Activated CD4-positive, CD25-positive, alpha-beta regulatory T cell treated with anti-CD3 and anti-CD28 coated beads, Interleukin-2, amount 50 U/mL, for 24 hours (primary cell): ENCODE results near the gene APP.

ENCODE experiments used
- ATAC-seq, 2 donors: fragments of 150-1000 bp; cut with Tn5 transposase; one replicate each; pipeline ENCODE4 v1.10.0; 2021; ENCODE audit warnings: mild to moderate bottlenecking in 1 of 2, moderate library complexity in 1 of 2

Gene APP

DNA sequence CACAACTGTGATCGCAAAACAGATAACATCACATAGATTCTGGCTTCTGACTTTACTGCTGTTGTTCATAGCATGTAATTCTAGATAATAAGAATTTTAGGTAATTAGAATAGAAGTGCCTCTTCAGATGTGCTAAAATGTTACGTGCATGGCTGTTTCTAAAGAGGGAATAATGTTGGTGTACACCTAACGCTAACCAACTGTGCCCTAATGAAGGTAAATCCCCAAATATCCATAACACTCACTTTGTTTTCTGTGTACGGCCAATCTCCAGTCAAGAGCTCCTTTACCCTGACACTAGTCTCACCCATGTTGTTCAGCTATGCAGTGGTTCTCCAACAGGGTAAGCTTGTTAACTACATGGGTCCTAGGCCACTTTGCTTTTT lies 44.4 kb downstream of the APP start:
- ATAC-seq, result no peak

DNA sequence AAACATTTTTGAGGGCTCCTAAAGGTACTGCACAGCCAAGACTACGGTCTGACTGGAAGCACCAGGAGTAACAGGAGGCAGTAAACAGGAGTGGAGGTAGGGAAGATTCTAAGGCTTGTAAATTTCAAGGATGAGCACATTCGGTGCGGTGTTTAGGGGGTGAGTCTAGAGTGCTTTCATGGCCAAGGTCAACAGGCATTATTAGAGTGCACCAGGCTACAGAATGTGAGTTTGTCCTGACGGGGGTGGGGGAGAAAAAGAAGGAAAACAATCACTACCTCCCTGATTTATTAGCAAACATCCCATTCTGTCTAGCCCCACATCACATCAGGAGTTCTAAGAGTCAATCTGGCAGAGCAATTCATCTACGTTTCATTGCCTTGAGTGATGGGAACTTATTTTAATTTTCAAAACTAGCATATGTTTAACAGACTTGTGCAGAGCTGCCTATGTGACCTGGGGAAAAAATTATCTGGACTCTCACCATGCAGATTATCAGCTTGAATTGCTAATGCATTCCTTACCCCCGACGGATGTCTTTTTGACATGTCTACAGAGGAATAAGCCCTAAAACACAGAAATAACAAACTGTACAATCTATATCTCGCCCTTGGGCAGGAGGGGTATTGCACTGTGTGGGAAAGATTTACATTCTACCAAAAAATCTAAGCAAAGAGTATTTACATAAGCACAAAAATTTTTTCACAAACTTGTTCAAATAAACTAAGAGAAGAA lies 45.0 kb downstream of the APP start:
- no peak for ATAC-seq

DNA sequence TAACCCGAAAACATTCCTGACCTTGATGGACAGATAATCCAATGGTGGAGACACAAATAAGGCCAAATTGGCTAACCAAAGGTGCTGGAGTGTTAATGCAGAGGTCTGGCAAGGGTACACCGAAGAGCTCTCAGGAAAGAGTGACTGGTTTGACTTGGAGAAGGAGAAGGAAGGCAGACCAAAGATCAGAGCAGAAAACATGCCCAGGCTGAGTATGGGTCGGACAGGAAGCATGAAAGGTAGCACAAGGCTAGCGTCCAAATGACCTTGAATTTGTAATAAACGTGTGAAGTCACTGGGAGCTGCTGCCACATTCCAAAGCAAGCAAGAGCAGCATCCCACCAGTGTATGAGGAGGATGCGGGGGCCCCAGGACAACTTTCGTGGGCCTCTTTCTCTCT lies 45.7 kb downstream of the APP start:
- no peak for ATAC-seq

DNA sequence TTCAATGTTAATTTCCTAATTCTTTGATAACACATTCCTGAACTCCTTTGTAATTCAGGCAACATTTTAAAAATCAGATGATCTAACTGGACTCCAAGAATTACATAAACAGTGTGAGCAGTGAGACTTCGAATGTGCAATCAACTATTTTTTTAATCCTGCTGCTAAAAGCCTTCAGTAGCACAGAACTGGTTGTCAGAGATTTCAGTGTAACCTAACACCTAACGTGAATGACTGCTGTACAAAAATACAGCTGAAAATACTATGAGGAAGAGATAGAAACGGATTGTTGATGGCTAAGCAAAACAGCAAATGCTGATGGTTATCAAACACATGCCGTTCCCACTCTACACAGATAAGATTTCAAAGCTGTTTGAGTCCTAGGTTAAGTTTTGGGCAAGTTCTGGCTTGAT lies 46.1 kb downstream of the APP start:
- ATAC-seq, result no peak

DNA sequence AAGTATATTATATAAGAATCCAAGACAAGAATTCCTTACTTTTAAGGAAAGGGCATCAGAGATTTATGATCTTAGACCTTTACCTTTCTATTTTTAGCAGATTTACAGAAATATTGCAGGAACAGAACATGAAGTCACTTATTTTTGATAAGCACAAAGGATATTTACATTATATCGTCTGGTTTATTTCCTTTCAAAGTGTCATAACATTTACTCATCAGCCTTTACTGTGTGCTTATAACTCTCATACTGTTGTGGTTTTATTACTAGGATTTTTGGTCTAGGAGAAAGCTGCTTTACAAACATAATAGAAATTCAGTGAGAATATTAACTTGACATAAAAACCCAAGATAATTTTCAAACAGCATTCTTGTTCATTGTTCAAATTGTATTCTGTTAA lies 47.6 kb downstream of the APP start:
- no peak for ATAC-seq

DNA sequence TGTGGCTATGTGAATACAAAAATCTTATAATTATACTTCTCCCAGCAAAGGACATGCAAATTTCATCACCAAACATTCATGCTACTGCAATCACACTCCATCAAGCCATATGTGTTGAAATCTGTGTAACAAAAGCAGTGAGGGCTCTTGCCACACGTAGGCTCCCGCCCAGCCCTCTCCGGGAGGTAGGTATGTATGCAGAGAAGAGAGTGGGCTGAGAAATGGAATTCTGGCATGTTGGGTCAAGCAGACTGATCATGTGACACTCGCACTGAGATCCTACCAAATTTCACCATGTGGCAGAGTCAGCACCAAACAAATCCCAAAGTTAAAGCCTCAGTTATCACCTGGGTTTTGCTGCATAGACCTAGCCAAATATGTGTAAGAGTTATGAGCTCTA lies 49.7 kb downstream of the APP start:
- ATAC-seq, result no peak

DNA sequence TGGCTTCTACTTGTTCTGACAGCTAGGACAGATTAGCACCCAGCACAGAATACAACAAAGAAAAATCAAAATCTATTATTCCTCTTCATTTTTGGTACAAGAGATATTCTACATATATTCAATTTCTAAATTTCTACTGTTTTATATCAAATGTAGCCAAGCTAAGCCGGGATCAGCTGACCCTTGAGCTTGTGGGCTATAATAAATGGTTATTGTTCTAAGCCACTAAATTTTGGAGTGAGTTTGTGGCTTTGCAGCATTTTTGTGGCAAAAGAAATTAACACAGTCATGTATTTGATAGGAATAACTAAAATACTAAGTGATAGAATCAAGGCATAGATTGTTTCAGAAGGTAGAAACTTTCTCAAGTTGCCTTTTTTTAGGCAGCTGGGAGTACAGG lies 50.7 kb downstream of the APP start:
- ATAC-seq, result no peak

DNA sequence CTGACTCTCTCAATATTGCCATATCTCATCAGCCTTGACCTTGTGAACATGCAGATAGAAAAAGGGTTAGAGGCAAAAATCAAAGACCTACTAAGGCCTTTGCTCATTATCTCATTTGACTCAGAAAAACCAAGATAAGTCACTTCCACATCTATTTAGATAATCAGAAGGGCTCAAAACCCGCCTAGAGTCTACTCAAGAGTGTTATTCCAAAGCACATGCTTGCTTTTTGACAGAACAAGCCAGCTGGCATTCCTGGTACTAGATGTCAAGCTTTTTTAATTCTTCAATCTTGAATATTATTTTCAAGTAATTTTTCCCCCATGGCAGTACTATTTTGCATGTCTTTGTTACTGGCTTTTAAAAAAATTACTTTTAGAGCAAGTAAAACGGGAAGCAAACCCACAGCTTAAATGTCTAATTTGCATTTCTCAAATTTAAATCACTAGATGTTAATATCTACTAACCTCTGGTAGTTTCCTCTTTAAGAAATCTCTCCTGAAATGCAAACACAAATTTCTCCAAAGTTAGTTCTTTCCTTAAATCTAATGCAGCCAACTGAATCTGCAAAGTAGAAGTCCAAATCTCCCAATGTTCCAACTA lies 51.5 kb downstream of the APP start:
- no peak for ATAC-seq

DNA sequence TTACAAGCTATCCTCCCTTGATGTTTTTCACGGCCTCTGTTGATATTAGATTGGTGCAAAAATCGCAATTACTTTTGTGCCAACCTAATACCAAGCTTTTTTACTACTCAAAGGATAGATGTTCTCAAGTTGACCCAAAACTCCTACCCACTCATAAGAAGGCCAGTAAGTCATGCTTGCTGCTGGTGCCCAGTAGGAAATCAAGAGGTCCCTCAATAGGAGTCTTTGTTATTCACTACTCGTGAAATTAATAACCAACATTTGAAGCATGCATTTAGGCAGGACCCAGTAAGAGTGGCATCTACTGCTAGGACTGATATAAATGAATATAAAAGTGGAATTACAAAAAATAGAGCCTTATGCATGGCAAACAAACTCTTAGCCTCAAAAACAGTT lies 52.6 kb downstream of the APP start:
- no peak for ATAC-seq

DNA sequence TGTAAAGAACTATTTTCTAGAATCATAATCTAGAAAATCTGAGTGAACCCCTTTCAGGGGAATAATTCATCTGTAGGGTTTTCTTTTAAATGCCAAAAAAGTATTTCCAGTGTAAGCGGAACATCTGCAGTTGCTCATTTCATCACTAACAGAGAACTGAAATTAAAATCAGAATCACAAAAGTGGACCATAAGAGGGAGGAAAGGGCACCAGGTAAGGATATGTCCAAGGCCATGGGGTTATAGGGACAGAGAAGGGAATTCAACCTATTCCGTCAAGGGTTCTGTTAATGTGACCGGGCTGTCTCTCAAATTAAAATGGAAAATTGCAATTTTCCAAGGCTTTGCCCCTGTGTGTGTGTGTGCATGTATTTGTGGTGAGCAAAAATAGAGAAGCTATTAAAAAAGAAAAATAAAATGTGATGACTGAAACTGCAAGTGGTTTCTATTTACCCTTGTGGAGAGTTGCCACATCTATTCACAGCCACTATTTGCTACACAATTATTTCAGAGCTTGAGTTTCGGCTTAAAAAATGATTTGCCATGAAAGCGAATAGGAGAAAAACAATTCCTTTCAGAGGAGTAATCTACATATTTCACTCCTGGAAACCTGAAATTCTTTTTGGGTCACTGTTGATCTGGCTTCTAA lies 53.1 kb downstream of the APP start:
- ATAC-seq, result no peak

DNA sequence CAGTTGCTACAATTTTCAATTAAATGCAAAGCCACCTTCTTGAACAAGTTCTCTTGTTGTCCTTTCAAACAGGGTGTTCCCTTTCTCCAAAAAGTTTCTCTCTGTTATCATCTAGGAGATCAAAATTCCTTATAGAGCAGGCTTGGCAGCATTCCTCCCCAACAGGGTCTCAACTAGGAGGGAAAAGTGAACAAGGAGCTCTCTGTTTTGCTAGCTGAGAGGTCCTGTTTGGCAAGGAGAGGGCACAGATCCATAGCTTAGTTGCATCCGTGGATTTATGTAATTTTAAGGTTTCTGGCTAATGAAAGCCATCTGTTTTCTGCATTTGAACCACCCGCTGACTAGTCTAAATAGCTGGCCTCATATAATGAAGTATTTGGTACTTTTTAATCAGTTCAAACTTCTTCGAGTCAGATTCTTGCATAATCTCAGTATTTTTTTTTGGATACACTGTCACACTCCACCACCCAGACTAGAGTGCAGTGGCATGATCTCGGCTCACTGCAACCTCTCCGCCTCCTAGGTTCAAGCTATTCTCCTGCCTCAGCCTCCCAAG lies 54.0 kb downstream of the APP start:
- no peak for ATAC-seq

DNA sequence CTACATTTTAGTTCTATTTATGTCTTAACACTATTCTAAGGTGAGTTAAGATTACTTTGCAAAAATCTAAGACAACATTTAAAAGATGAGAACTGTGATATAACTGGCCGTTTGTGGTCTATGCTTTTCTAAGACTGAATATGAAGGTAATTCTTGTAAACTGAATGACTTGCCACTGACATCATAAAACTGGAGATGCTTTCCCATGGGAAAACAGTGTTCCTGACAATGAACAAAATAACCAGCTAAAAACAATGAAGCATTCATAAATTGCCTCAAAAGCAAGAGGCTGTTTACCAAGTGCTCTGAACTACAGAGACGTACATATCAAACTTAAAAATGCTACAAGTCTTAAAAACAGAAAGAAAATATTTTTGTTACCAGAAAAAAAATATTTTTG lies 54.7 kb downstream of the APP start:
- ATAC-seq, result no peak

DNA sequence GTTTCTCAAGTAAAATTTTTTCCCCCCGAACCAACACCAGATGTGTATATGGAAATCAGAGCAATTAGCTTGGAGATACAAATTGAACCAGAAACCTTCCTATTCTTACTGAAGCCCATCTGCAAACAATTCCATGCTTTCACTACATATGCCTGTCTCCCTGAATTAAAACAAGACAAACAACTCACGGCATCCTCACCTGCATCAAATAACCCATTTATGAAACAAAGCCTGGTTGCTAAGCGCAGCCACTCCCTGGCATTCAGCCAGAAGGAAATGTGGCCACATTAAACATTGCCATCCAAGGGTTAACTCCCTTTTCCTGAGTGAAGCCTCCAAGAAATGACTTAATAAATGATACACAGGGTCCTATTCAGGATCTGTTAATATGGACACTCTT lies 55.3 kb downstream of the APP start:
- ATAC-seq, result no peak

DNA sequence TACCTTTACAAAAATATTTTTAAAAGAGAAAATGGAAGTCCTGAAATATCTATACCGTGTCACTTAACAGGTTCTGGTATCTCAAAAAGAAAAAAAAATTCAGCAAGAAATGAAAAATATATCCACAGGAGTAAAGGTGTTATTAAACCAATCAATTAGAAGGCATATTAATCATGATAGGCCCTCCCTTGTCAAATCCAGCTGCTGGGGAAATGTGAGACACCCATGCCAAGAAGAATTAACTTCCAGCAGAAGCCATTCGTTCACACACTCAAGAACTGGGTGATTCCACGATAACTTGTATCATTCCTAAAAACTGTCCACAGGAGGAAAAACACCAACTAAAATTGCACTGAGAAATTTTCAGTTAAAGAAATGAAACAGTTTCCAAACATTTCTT lies 57.6 kb downstream of the APP start:
- ATAC-seq, result no peak

DNA sequence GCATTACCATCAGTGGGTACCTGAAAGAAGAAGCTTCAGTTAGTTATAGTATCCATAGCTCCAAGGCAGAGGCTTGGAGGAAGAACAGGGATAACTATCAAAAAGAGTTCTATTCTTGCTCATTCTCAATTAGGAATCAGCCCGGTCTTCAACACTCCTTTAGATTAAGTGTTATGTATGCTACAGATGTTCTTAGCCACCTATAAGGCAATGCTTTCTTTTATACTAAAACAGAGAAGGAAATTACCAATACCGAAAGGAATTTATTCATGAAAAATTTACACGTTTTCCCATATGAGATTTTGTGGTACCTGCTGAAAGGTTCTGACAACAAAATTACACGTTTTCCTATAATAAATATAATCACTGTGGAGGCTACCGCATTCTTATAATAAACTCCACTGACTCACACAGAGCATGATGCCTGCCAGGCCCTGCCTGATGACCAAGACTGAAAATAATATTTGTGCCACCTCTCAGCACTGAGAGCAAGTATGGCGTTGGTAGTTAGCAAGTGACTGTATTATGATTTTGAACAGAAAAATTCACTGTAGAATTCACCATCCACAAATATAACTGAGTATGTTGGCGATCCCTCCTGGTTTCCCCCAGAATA lies 58.3 kb downstream of the APP start:
- ATAC-seq, result no peak

DNA sequence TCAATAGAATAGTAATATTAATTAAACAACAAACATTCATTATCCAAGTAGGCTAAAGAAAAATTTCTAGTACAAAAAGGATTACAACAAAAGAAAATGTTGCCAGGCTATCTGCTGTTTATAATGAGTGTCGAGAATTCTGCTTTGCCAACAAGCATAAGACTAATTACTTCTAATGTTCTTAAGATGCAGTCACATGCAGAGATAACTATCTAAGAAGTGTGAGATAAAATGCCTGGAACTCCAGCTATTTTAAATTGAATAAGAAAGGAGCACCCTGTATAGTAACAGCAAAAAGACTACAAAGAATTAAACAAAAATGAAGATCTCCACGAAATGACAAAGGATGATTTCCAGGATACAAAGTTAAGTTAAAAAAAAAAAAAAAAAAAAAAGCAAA lies 59.9 kb downstream of the APP start:
- ATAC-seq, result no peak

DNA sequence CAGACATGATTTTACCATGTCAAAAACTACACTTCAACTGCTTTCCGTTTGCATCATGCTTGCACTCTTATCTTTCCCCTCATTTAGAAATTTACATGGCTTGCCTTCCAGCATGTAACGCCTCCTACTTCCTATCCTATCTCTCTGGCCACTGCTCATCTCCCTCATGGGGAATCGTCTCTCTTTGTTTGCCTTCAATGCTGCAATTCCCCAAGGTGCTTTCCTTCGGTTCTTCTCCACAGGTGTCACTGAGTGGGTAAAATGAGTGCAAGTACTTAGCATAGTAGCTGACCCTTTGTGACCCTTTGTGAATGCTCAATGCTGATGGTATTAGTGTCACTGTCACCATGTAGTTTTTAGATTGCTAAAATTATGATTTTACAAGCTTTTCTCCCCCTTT lies 63.1 kb downstream of the APP start:
- no peak for ATAC-seq

DNA sequence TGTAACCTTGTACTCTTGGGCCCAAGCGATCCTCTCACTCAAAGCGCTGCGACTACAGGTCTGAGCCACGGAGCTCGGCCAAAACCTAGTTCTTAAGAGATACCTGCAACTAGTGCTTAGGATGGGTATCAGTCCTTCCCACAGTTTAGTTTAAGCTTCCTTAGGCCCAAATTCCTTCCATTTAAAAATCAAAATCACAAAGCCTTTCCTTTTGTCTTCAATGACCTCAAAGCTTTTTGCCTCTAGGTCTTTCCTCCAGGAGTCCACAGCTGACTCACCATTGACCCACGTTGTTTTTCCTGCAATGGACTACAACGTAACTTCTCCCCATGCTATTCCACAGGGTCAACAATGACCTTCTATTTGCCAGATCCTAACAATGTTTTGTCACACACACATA lies 64.0 kb downstream of the APP start:
- ATAC-seq, result no peak

DNA sequence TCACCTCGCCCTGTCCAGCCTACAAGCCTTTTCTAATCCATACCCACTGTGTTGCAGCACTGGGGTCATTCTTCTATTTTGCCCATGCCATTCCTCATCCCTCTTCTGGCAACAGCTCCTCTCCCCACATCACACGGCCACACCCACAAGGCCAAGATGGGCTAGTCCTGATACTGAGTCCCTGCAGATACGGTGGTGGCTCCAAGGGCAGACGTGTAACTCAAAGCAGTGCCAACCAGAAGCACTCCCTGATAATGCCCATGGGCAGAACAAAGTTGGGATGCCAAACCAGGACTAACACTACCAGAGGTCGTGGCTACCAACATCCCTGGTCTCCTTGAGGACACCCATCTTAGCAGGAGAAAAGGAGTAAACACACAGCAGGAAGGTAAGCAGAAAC lies 64.8 kb downstream of the APP start:
- ATAC-seq, result no peak

DNA sequence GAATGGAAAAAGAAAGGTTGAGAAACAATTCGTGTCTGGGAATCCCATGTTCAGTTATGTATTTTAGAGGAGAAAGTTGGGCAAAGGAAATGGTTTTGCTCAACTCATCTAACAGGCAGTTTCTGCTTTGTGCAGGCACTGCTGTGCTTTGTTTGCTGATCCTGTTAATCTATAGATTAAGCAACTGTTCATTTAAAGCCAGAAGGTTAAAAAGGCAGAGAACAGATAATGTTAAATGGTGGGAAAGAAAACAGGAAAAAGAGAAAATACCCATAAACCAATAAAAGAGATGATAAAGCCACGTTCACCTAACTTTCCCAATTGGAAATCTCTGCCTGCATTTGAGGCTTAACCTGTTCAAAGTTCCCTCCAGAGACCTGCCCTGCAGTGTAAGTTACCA lies 70.0 kb downstream of the APP start:
- ATAC-seq, result no peak

DNA sequence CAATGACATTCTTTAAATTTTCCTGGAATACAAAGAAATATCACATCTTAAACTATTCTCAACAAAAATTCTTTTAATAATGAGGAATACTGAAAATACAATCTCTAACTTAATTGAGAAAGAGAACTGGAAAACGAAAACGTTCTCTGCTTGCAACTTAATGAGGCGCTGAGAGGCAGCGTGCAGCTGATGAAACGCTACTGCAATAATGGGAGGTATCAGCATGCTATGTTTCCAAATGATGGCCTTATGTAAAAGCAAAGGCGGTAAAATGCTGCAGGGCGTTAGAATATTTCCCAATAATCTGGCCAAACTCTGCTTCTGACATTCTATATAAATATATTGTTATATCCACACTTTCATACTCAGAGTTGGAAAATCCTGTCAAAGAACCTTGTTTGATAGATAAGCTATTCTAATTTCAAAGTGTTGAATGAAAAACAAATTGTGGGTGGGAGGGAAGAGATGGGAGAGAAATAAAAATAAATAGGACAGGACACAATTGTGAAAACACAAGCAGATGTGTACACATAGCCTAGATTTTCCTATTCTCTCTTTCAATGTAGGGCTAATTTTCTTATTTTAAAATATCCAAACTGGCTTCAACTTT lies 70.9 kb downstream of the APP start:
- ATAC-seq, result no peak

DNA sequence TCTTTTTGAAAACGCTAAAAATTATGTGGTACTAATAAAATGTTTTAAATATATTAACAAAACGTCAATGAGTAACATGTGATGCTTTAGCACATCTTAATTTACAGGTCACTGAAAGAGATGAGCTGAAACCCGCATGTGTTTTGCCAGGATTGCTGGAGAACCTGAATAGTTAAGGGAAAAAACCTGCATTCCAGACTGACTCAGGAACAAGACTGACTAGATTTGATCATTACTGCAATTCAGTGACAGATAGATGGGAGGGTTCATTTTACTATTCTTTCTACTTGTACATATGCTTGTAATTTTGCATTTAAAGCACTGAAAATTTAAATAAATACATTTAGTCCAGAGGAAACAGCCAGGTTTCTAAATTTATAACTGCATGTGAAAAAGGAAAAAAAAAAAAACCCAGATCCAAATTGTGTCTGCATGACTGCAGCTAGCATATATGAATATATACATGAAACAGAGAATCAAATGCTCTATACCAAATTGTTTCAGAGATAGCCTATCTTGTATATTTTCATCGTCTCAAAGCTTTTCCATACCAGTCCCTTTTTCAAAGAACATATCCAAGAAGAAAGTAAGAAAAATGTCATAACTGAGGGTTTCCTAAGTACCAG lies 71.7 kb downstream of the APP start:
- no peak for ATAC-seq

DNA sequence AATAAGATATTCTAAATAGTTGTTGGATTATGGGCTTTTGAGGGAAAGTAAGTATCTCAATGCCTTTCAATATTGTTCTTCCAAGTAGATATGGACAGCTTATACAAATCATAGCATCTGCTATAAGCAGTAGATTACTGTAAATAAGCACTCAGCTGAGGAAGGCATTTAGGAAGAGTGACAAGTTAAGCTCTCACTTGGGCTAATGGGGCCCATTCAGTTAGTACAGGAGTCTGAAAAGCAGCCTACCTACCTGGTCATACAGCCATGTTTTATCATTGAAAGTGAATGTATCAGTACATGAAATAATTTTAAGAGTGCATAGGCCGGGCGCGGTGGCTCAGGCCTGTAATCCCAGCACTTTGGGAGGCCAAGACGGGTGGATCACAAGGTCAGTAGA lies 73.1 kb downstream of the APP start:
- ATAC-seq, result no peak
